Measurements from ENCODE around the gene GPHN. TPM values are rescaled to one million over a fixed set of nuclear protein-coding genes. Genes with fewer than 3 reads are reported as not detected.

The GPHN gene
- total and polyA plus RNA-seq, 10 of the 15 experiments (the other 5 are each of a cell fraction or from before 2014, with no cell fraction given), result 22.3 to 48.8 (median 33.1) TPM

DNA sequence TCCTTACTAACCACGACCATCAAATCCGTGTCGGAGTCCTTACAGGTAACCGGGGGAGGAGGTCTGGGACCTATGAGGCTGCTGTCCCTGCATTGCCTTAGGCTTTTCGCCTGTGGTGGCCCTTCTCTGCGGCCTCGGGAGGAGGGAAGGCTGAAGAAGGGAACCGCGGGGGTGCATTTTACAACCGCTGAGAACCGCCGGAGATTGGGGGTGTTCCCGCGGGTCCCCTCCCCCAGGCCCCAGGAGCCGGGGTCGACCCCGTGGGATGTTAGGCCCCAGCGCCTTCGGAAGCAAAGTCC, 549 bp downstream of the GPHN start (continued):
- TF ChIP-seq, protein P1, sequence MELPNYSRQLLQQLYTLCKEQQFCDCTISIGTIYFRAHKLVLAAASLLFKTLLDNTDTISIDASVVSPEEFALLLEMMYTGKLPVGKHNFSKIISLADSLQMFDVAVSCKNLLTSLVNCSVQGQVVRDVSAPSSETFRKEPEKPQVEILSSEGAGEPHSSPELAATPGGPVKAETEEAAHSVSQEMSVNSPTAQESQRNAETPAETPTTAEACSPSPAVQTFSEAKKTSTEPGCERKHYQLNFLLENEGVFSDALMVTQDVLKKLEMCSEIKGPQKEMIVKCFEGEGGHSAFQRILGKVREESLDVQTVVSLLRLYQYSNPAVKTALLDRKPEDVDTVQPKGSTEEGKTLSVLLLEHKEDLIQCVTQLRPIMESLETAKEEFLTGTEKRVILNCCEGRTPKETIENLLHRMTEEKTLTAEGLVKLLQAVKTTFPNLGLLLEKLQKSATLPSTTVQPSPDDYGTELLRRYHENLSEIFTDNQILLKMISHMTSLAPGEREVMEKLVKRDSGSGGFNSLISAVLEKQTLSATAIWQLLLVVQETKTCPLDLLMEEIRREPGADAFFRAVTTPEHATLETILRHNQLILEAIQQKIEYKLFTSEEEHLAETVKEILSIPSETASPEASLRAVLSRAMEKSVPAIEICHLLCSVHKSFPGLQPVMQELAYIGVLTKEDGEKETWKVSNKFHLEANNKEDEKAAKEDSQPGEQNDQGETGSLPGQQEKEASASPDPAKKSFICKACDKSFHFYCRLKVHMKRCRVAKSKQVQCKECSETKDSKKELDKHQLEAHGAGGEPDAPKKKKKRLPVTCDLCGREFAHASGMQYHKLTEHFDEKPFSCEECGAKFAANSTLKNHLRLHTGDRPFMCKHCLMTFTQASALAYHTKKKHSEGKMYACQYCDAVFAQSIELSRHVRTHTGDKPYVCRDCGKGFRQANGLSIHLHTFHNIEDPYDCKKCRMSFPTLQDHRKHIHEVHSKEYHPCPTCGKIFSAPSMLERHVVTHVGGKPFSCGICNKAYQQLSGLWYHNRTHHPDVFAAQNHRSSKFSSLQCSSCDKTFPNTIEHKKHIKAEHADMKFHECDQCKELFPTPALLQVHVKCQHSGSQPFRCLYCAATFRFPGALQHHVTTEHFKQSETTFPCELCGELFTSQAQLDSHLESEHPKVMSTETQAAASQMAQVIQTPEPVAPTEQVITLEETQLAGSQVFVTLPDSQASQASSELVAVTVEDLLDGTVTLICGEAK (IDR thresholded peaks at IDR 0.05; ENCODE audit: borderline replicate concordance), result no peak

DNA sequence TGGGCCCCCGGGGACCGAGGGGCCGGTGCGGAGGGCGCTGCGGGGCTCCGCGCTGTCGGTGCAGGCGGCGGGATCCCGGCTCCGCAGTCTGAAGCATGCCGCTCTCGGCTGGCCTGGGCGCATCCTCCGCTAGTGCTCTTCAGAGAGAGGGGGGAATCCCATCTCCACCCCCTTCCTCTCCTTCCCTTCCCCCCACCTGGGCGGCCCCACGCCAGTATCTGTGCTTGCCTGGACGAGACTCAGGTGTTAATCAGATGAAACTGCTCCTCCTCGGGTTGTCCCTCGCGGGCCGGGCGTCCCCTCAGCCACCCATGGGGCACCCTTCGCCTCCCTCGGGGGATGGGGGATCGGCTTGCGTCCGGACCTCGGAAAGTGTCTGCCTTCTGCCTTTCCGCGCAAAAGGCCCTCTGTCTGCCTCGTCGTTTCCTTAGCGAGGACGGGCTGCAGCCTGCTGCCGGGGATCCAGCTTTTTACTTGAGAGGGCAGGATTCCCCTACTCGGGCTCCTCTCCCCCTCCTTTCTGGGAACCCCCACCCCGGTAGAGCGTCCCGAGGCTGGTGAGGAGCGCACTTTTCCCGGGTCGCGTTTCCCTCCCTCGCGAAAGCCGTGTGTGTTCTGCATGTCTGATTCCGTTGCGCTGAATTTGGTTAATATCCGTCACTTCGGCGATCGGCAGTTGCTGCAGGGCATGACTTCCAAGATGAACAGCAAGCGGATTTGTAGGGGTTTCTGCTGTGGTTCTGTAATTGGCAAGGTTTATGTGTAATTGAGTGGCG, 1.1 kb downstream of the GPHN start:
- no peaks in the 10 kb centered on the region for H3K9me3 ChIP-seq (replicated peaks; ENCODE audit: control insufficient read depth, insufficient read depth, low read length)
- H3K27me3 ChIP-seq (replicated peaks in 1 of 2; ENCODE audit: control insufficient read depth in 2 of 2, insufficient read depth in 2 of 2, low read length in 1 of 2), result no peaks in the 10 kb centered on the region
- CTCF ChIA-PET, result interaction anchor here (1.0 to 2.8 kb wide), 4 partner anchors 10 to 12 kb away, joined by 3 to 25 read pairs (median 6); no protein-coding TSS in a partner anchor
- H4K20me1 ChIP-seq (ENCODE audit: control insufficient read depth, insufficient read depth), result no peaks in the 10 kb centered on the region; the same call in 1 of the 2 replicates
- DNase-seq (ENCODE audit: low read depth, low spot score) (peak; percentile 55), ATAC-seq (peak; percentile 59), FAIRE-seq (no peak)
- peaks cover 63% of the 10 kb centered on the region for H3K79me2 ChIP-seq (ENCODE audit: control insufficient read depth, insufficient read depth, low read length)
- peak overlapping the region; percentile 94 for H3K9ac ChIP-seq (ENCODE audit: control insufficient read depth, insufficient read depth, low read length)
- H3K4me2 ChIP-seq (ENCODE audit: control insufficient read depth, insufficient read depth), result peak overlapping the region; percentile 86
- H3K4me1 ChIP-seq (ENCODE audit: control insufficient read depth, insufficient read depth, low read length), result peaks cover 8% of the 10 kb centered on the region
- WGBS (ENCODE audit: insufficient coverage, insufficient replicate concordance, low lambda C conversion rate, missing lambda C conversion rate), result 1% methylated on average over 52 of the region's 57 CpGs
- H3K36me3 ChIP-seq (ENCODE audit: control insufficient read depth in 2 of 2, insufficient read depth in 2 of 2, low read length in 1 of 2), result no peaks in the 10 kb centered on the region
- peak overlapping the region; percentile 93 for H2AFZ ChIP-seq (ENCODE audit: control insufficient read depth, low read depth, low read length)
- in situ Hi-C loops (cut with MboI), result loop anchor here (10.0 kb wide), 1 partner anchor 846 kb away; the partner anchor contains the start of gene ATP6V1D
- H3K4me3 ChIP-seq, result peak overlapping the region; percentile 95
- RAD21 ChIA-PET (ENCODE audit: unreplicated experiment), result interaction anchor here (1.0 to 2.5 kb wide), 4 partner anchors 11 to 140 kb away, joined by 4 to 17 read pairs (median 10); no protein-coding TSS in a partner anchor
- SMC1A ChIA-PET (ENCODE audit: uncharacterized antibody, unreplicated experiment), result interaction anchor here (1.0 to 2.2 kb wide), 6 partner anchors 11 to 138 kb away, joined by 3 to 13 read pairs (median 3); no protein-coding TSS in a partner anchor
- intact Hi-C loops (cut with micrococcal nuclease; ENCODE audit: unreplicated experiment), result loop anchor here (5.0 kb wide), 2 partner anchors 93 to 143 kb away; no protein-coding TSS in a partner anchor
- POLR2A ChIA-PET, result interaction anchor here (0.6 to 1.1 kb wide), 2 partner anchors 141 to 149 kb away, joined by 3 read pairs; no protein-coding TSS in a partner anchor
- BruUV-seq (replicated peaks), result no TSS peak
- H3K27ac ChIP-seq (ENCODE audit: control insufficient read depth, insufficient read depth), result peak overlapping the region; percentile 87
- TF ChIP-seq SMAD5 (IDR thresholded peaks at IDR 0.05; ENCODE audit: low read depth) (no peak; the same call in 1 of the 2 replicates), LARP7 (IDR thresholded peaks at IDR 0.05) (no peak; the same call in 1 of the 2 replicates), CBX5 (IDR thresholded peaks at IDR 0.05; ENCODE audit: low read depth) (0 out of 2 replicates have a peak, but pooled peaks have one; percentile 24), ZNF24 (IDR thresholded peaks at IDR 0.05) (no peak), KDM1A (IDR thresholded peaks at IDR 0.05; ENCODE audit: borderline replicate concordance) (no peak), MEF2A (IDR thresholded peaks at IDR 0.05; ENCODE audit: insufficient read depth, low read depth, low read length) (no peak), SUZ12 (IDR thresholded peaks at IDR 0.05; ENCODE audit: unreplicated experiment) (no peak), FOXM1 (IDR thresholded peaks at IDR 0.05; ENCODE audit: low read depth, low read length) (no peak), CHD1 (IDR thresholded peaks at IDR 0.05; ENCODE audit: low read depth, low read length) (no peak)
- TF ChIP-seq, protein P2, sequence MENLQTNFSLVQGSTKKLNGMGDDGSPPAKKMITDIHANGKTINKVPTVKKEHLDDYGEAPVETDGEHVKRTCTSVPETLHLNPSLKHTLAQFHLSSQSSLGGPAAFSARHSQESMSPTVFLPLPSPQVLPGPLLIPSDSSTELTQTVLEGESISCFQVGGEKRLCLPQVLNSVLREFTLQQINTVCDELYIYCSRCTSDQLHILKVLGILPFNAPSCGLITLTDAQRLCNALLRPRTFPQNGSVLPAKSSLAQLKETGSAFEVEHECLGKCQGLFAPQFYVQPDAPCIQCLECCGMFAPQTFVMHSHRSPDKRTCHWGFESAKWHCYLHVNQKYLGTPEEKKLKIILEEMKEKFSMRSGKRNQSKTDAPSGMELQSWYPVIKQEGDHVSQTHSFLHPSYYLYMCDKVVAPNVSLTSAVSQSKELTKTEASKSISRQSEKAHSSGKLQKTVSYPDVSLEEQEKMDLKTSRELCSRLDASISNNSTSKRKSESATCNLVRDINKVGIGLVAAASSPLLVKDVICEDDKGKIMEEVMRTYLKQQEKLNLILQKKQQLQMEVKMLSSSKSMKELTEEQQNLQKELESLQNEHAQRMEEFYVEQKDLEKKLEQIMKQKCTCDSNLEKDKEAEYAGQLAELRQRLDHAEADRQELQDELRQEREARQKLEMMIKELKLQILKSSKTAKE (IDR thresholded peaks at IDR 0.05; ENCODE audit: low read depth, poor library complexity, severe bottlenecking), result peak; percentile 25
- TF ChIP-seq, protein P3, sequence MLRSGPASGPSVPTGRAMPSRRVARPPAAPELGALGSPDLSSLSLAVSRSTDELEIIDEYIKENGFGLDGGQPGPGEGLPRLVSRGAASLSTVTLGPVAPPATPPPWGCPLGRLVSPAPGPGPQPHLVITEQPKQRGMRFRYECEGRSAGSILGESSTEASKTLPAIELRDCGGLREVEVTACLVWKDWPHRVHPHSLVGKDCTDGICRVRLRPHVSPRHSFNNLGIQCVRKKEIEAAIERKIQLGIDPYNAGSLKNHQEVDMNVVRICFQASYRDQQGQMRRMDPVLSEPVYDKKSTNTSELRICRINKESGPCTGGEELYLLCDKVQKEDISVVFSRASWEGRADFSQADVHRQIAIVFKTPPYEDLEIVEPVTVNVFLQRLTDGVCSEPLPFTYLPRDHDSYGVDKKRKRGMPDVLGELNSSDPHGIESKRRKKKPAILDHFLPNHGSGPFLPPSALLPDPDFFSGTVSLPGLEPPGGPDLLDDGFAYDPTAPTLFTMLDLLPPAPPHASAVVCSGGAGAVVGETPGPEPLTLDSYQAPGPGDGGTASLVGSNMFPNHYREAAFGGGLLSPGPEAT (IDR thresholded peaks at IDR 0.05; ENCODE audit: low read depth), result peak; percentile 49; the same call in 1 of the 2 replicates
